A673 (cell line): ENCODE data around the gene PEX3. TPM values are rescaled to one million over a fixed set of nuclear protein-coding genes. Genes with fewer than 3 reads are reported as not detected.
A peak's percentile ranks its signal among the peaks of the same experiment; 100 is the strongest.

Source experiments
- BruUV-seq: library from RNA; stranded (reverse); fragments of 400-500 nt; replicated peaks from 2 replicates; lab custom pipeline; 2021; lab: Mats Ljungman, UMichigan
- CTCF ChIA-PET: fragments of 300-600 bp; sonication (Branson Sonifier 250); formaldehyde crosslinking; loops from one replicate; lab custom pipeline; 2022; ENCODE audit warnings: antibody characterized with exemption; lab: Charles Lee
- POLR2A ChIA-PET: fragments of 300-600 bp; sonication (Branson Sonifier 250); formaldehyde crosslinking; loops from one replicate; lab custom pipeline; 2022; ENCODE audit warnings: antibody characterized with exemption; ENCODE audit not compliant: low non-redundant PET; lab: Charles Lee
- DNase-seq: peaks from one replicate; pipeline ENCODE4 v3.0.0-alpha.2; 2015; ENCODE audit warnings: low spot score
- H3K27ac ChIP-seq: fragments of 200-600 bp; sonication (generic); 2 replicates; pipeline ENCODE4 v1.5.1; 2016; ENCODE audit warnings: mixed run types, low read depth, mild to moderate bottlenecking, mixed read lengths, antibody characterized with exemption, low read length; ENCODE audit not compliant: poor library complexity, severe bottlenecking
- H3K27me3 ChIP-seq: fragments of 200-600 bp; sonication (generic); replicated peaks from 2 replicates; pipeline ENCODE4 v1.6.1; 2017; ENCODE audit warnings: mixed run types, low read depth, mild to moderate bottlenecking, mixed read lengths, antibody characterized with exemption, low read length; ENCODE audit not compliant: insufficient read depth, poor library complexity
- H3K36me3 ChIP-seq: fragments of 200-600 bp; sonication (generic); 2 replicates; pipeline ENCODE4 v1.6.1; 2016; ENCODE audit warnings: mixed run types, mild to moderate bottlenecking, mixed read lengths, antibody characterized with exemption, low read length; ENCODE audit not compliant: insufficient read depth, poor library complexity, severe bottlenecking
- H3K4me1 ChIP-seq: fragments of 200-600 bp; sonication (generic); 2 replicates; pipeline ENCODE4 v1.6.1; 2017; ENCODE audit warnings: mixed run types, mild to moderate bottlenecking, mixed read lengths, antibody characterized with exemption, low read length; ENCODE audit not compliant: insufficient read depth, poor library complexity, severe bottlenecking
- H3K4me3 ChIP-seq: fragments of 200-600 bp; sonication (generic); 2 replicates; pipeline ENCODE4 v1.5.1; 2016; ENCODE audit warnings: low read depth, mixed run types, mild to moderate bottlenecking, mixed read lengths, low read length; ENCODE audit not compliant: poor library complexity, severe bottlenecking
- H3K9me3 ChIP-seq: fragments of 200-600 bp; sonication (generic); 2 replicates; pipeline ENCODE4 v1.6.1; 2016; ENCODE audit warnings: mixed run types, low read depth, mild to moderate bottlenecking, mixed read lengths, antibody characterized with exemption, low read length; ENCODE audit not compliant: poor library complexity, severe bottlenecking
- EZH2 ChIP-seq: fragments of 200-600 bp; sonication (generic); IDR thresholded peaks from 2 replicates; pipeline ENCODE4 v1.6.1; 2017; ENCODE audit warnings: borderline replicate concordance, low read depth, mild to moderate bottlenecking, mixed read lengths, antibody characterized with exemption, low read length; ENCODE audit not compliant: poor library complexity, severe bottlenecking
- intact Hi-C: fragments of 100-400 bp; cut with micrococcal nuclease; formaldehyde crosslinking; loops from one replicate; pipeline ENCODE4 v1.10.0; 2022; ENCODE audit not compliant: unreplicated experiment
- total RNA-seq: library from RNA; stranded (reverse); gene quantifications from 2 replicates; pipeline ENCODE4 v1.2.3, GENCODE V29; 2021
- TF ChIP-seq, protein P1 (sequence below): fragments of 300-800, 200-600 bp; sonication (generic); conservative IDR thresholded peaks from 2 replicates; pipeline ENCODE4 v1.5.1; 2017; ENCODE audit warnings: low read depth, mild to moderate bottlenecking, antibody characterized with exemption, low read length, moderate library complexity, mixed read lengths

PEX3 gene
- total RNA-seq, 1 experiment from 2014 or later, result 19.0 TPM

DNA sequence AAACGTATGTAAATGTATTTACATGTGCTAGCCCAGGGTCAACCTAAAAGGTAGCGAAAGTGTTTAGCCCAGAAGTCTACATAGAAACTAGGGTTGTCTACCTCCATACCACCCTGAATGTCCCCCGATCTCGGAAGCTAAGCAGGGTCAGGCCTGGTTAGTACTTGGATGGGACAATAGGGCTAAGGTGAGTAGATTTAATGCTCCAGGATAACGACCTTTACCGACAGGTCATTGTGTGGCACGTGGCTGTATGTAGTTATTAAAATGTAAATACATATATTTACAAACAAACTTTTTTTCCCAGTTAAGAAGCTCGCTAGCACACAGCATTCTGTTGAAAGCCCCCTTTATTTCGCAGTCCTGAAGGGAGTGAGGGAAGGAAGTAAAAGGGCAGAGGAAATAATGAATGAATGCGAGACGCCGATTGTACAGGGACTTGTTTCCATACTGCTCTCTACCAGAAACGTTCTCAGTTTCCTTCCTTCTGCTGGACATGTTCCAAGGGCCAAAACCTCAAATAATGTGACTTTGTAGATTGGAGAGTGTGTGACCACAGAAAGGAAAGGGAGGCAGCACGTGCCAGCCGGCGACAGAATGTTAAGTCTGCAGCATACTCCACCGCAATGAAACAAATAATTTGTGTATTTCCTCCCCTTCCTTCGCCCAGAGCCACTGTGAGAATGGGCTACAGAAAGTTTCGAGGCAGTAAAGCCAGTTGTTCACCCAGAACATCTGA is 722 bp upstream of the PEX3 start:
- Histone ChIP-seq H3K27me3 (no peaks in the 10 kb centered on the region), H3K9me3 (no peaks in the 10 kb centered on the region), H3K4me1 (peaks cover 7% of the 10 kb centered on the region), H3K36me3 (no peaks in the 10 kb centered on the region), H3K27ac (peak overlapping the region; percentile 71), H3K4me3 (peak overlapping the region; percentile 57)
- POLR2A ChIA-PET, result no interaction called here
- DNase-seq, result peak; percentile 18
- CTCF ChIA-PET, result no interaction called here
- BruUV-seq, result TSS peak; percentile 89
- TF ChIP-seq EZH2, result no peak
- TF ChIP-seq, protein P1, sequence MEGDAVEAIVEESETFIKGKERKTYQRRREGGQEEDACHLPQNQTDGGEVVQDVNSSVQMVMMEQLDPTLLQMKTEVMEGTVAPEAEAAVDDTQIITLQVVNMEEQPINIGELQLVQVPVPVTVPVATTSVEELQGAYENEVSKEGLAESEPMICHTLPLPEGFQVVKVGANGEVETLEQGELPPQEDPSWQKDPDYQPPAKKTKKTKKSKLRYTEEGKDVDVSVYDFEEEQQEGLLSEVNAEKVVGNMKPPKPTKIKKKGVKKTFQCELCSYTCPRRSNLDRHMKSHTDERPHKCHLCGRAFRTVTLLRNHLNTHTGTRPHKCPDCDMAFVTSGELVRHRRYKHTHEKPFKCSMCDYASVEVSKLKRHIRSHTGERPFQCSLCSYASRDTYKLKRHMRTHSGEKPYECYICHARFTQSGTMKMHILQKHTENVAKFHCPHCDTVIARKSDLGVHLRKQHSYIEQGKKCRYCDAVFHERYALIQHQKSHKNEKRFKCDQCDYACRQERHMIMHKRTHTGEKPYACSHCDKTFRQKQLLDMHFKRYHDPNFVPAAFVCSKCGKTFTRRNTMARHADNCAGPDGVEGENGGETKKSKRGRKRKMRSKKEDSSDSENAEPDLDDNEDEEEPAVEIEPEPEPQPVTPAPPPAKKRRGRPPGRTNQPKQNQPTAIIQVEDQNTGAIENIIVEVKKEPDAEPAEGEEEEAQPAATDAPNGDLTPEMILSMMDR, result no peak
- intact Hi-C loops, result no loop called here

DNA sequence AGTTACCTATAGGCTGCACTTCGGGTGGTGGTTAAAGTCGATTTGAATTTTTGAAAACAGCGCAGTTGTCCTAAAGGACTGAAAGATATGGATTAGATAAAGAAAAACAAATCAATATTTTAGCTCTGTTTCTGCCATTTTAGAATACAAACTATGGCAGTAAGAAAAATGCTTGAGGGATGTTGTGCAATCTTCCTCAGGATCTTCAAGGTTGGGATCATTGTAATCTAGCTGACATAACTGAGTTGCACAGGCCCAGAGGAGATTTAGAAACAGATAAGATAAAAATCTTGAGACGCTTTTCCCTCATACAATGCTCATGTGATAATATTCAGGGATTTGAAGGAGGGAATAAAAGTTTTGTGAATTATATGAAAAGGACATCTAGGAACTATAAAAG is 926 bp downstream of the PEX3 start:
- TSS peak; percentile 57 for BruUV-seq
- DNase-seq, result no peak
- H3K27ac ChIP-seq, result no peak overlapping the region

GRCh38 chr6:143457563-143458359 is 7.2 kb downstream of the PEX3 start:
- Histone ChIP-seq H3K4me1 (no peaks in the 10 kb centered on the region), H3K36me3 (no peaks in the 10 kb centered on the region), H3K9me3 (no peaks in the 10 kb centered on the region), H3K4me3 (no peak overlapping the region), H3K27me3 (no peaks in the 10 kb centered on the region), H3K27ac (no peak overlapping the region)
- CTCF ChIA-PET, result no interaction called here
- intact Hi-C loops, result no loop called here
- POLR2A ChIA-PET, result no interaction called here
- no peak for DNase-seq
- no peak for TF ChIP-seq EZH2
- TF ChIP-seq, protein P1, result no peak
- no TSS peak for BruUV-seq

More for the DNA sequence above, 926 bp downstream of the PEX3 start:
- Histone ChIP-seq H3K27me3 (no peaks in the 10 kb centered on the region), H3K4me1 (peaks cover 7% of the 10 kb centered on the region), H3K36me3 (no peaks in the 10 kb centered on the region), H3K9me3 (no peaks in the 10 kb centered on the region), H3K4me3 (peak overlapping the region; percentile 57)
- POLR2A ChIA-PET, result no interaction called here
- intact Hi-C loops, result no loop called here
- TF ChIP-seq, protein P1, result no peak
- TF ChIP-seq EZH2, result no peak
- CTCF ChIA-PET, result no interaction called here
